Endothelial cell of umbilical vein (primary cell): Measurements from ENCODE around the gene HMG20A. TPM values are rescaled to one million over a fixed set of nuclear protein-coding genes. Genes with fewer than 3 reads are reported as not detected.

Experiments used
- BruUV-seq: library from RNA; stranded (reverse); fragments of 400-500 nt; replicated peaks from 2 replicates; lab custom pipeline; 2021; lab: Mats Ljungman, UMichigan
- CTCF ChIA-PET: fragments of 300-600, 350-600 bp; sonication (Branson Sonifier 250); formaldehyde crosslinking; loops from one replicate; lab custom pipeline; 2021; ENCODE audit warnings: antibody characterized with exemption, inconsistent platforms; lab: Charles Lee
- POLR2A ChIA-PET: fragments of 300-600, 350-600 bp; sonication (Branson Sonifier 250); formaldehyde crosslinking; loops from one replicate; lab custom pipeline; 2021; ENCODE audit warnings: antibody characterized with exemption, inconsistent platforms; lab: Charles Lee
- DNase-seq: peaks from one replicate; pipeline ENCODE4 v3.0.0-alpha.2; 2011; ENCODE audit warnings: low read depth, low spot score
- FAIRE-seq: peaks from 2 replicates; lab custom pipeline; 2011; peaks lifted over from hg19 to GRCh38; lab: Jason Lieb, UNC
- H2AFZ ChIP-seq: 2 replicates; pipeline ENCODE4 v1.6.0; 2012; ENCODE audit warnings: low read depth, low read length, control low read depth, inconsistent platforms
- H3K27ac ChIP-seq: 2 replicates; pipeline ENCODE4 v1.5.1; 2011; ENCODE audit warnings: low read depth, mild to moderate bottlenecking, control low read depth, low read length, moderate library complexity; ENCODE audit not compliant: insufficient read depth
- H3K27me3 ChIP-seq, 2 experiments: 2 replicates each; pipeline versions ENCODE4 v1.6.0 to v1.6.1; 2011; ENCODE audit warnings: low read length in 2 of 2, mixed read lengths in 1 of 2; ENCODE audit not compliant: control insufficient read depth in 2 of 2, insufficient read depth in 2 of 2
- H3K36me3 ChIP-seq, 2 experiments: 2 replicates in 1 of 2; 3 replicates in 1 of 2; pipeline ENCODE4 v1.5.1; 2011; ENCODE audit warnings: low read length in 2 of 2, mild to moderate bottlenecking in 1 of 2, moderate library complexity in 1 of 2; ENCODE audit not compliant: control insufficient read depth in 2 of 2, insufficient read depth in 2 of 2; ENCODE audit errors: extremely low read depth in 1 of 2
- H3K4me1 ChIP-seq: 3 replicates; pipeline ENCODE4 v1.5.1; 2011; ENCODE audit warnings: mild to moderate bottlenecking, low read length; ENCODE audit not compliant: control insufficient read depth, insufficient read depth; ENCODE audit errors: extremely low read depth
- H3K4me2 ChIP-seq: 2 replicates; pipeline ENCODE4 v1.6.1; 2011; ENCODE audit warnings: low read length, control low read depth, mixed read lengths; ENCODE audit not compliant: insufficient read depth
- H3K4me3 ChIP-seq, 3 experiments: fragments of 200-600 bp in 1 of 3; sonication (generic), shearing (Covaris generic) in 1 of 3; replicated peaks in 1 of 3; 2 replicates each; pipeline ENCODE4 v1.5.1; 2011 to 2016; ENCODE audit warnings: control low read depth in 3 of 3, low read length in 3 of 3, mild to moderate bottlenecking in 2 of 3, inconsistent platforms in 1 of 3, low read depth in 1 of 3, moderate library complexity in 1 of 3; ENCODE audit not compliant: insufficient read depth in 1 of 3
- H3K79me2 ChIP-seq: 2 replicates; pipeline ENCODE4 v1.6.0; 2012; ENCODE audit warnings: low read length, inconsistent platforms; ENCODE audit not compliant: control insufficient read depth, insufficient read depth
- H3K9ac ChIP-seq: replicated peaks from 2 replicates; pipeline ENCODE3; 2011; ENCODE audit warnings: low read length, control low read depth; ENCODE audit not compliant: insufficient read depth; ENCODE audit errors: extremely low read depth
- H3K9me1 ChIP-seq: replicated peaks from 3 replicates; pipeline ENCODE4 v1.6.0; 2011; ENCODE audit warnings: mild to moderate bottlenecking, low read length; ENCODE audit not compliant: control insufficient read depth, insufficient read depth; ENCODE audit errors: extremely low read depth
- H3K9me3 ChIP-seq: replicated peaks from 2 replicates; pipeline ENCODE4 v1.5.1; 2012; ENCODE audit warnings: low read length, inconsistent platforms; ENCODE audit not compliant: control insufficient read depth, insufficient read depth
- H4K20me1 ChIP-seq: replicated peaks from 2 replicates; pipeline ENCODE3; 2011; ENCODE audit warnings: mild to moderate bottlenecking, low read length; ENCODE audit not compliant: control insufficient read depth, insufficient read depth; ENCODE audit errors: extremely low read depth
- FOS ChIP-seq: IDR thresholded peaks from 2 replicates; pipeline ENCODE4 v1.6.1; 2011; ENCODE audit warnings: mild to moderate bottlenecking, low read length, moderate library complexity, borderline replicate concordance; ENCODE audit not compliant: insufficient read depth
- GATA2 ChIP-seq: IDR thresholded peaks from 2 replicates; pipeline ENCODE4 v1.7.0; 2011; ENCODE audit warnings: low read depth, mild to moderate bottlenecking, moderate library complexity, mixed read lengths, low read length; ENCODE audit not compliant: insufficient read length, insufficient read depth
- JUN ChIP-seq: IDR thresholded peaks from 2 replicates; pipeline ENCODE4 v1.6.1; 2011; ENCODE audit warnings: borderline replicate concordance, low read depth; ENCODE audit not compliant: insufficient read length, insufficient read depth
- POLR2A ChIP-seq: IDR thresholded peaks from 2 replicates; pipeline ENCODE4 v1.6.1; 2012; ENCODE audit warnings: low read depth, mild to moderate bottlenecking, control low read depth, low read length
- POLR2AphosphoS5 ChIP-seq: IDR thresholded peaks from 2 replicates; pipeline ENCODE4 v1.6.1; 2012; ENCODE audit warnings: low read depth, mild to moderate bottlenecking, control low read depth, low read length, moderate library complexity; ENCODE audit not compliant: insufficient read depth
- dilution Hi-C: fragments of 300-500 bp; cut with MboI; formaldehyde crosslinking; loops from one replicate; pipeline ENCODE4 v1.15.0; 2019; ENCODE audit warnings: low sequenced_read_pairs; ENCODE audit not compliant: extremely low pct_ligation_motif_present
- intact Hi-C: fragments of 100-400 bp; cut with micrococcal nuclease; formaldehyde crosslinking; loops from one replicate; pipeline ENCODE4 v1.10.0; 2022
- polyA plus RNA-seq, 4 experiments: library from polyadenylated mRNA; depleted of rRNA in 3 of 4; stranded (reverse) in 3 of 4; unstranded in 1 of 4; fragments of >200 nt; gene quantifications; 2 replicates each; pipeline versions ENCODE4 v1.2.1 to v1.2.3, GENCODE V29; 2011 to 2012; ENCODE audit warnings: missing spikeins in 1 of 4
- total RNA-seq: library from RNA; stranded (reverse); gene quantifications from 2 replicates; pipeline ENCODE4 v1.2.3, GENCODE V29; 2021
- TF ChIP-seq, protein P1 (sequence below), 2 donors: IDR thresholded peaks; 1 replicate in 1 of 2; 2 replicates in 1 of 2; pipeline ENCODE4 v1.5.1; 2011; ENCODE audit warnings: low read length in 2 of 2, mild to moderate bottlenecking in 2 of 2, moderate library complexity in 2 of 2, control low read depth in 1 of 2, inconsistent platforms in 1 of 2, low read depth in 1 of 2; ENCODE audit not compliant: insufficient read depth in 1 of 2; ENCODE audit errors: extremely low read depth in 1 of 2
- TF ChIP-seq, protein P2 (sequence below): IDR thresholded peaks from 2 replicates; pipeline ENCODE4 v1.6.1; 2011; ENCODE audit not compliant: insufficient read depth, insufficient read length

HMG20A gene
- total and polyA plus RNA-seq, 2 donors (not counting 3 experiments of a cell fraction or from before 2014, with no cell fraction given): 35.8 to 44.0 TPM

- H3K27me3 ChIP-seq: no peaks in the 10 kb centered on the region
- no peaks in the 10 kb centered on the region for H3K36me3 ChIP-seq
- no peak overlapping the region for H3K27ac ChIP-seq
- POLR2A ChIA-PET: no interaction called here
- no peak for DNase-seq
- H3K9me3 ChIP-seq: no peaks in the 10 kb centered on the region
- intact Hi-C loops (no loop called here), dilution Hi-C loops (no loop called here)
- no peaks in the 10 kb centered on the region for H3K9me1 ChIP-seq
- TF ChIP-seq, protein P1, sequence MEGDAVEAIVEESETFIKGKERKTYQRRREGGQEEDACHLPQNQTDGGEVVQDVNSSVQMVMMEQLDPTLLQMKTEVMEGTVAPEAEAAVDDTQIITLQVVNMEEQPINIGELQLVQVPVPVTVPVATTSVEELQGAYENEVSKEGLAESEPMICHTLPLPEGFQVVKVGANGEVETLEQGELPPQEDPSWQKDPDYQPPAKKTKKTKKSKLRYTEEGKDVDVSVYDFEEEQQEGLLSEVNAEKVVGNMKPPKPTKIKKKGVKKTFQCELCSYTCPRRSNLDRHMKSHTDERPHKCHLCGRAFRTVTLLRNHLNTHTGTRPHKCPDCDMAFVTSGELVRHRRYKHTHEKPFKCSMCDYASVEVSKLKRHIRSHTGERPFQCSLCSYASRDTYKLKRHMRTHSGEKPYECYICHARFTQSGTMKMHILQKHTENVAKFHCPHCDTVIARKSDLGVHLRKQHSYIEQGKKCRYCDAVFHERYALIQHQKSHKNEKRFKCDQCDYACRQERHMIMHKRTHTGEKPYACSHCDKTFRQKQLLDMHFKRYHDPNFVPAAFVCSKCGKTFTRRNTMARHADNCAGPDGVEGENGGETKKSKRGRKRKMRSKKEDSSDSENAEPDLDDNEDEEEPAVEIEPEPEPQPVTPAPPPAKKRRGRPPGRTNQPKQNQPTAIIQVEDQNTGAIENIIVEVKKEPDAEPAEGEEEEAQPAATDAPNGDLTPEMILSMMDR (IDR thresholded peaks at IDR 0.05; ENCODE audit: extremely low read depth in 1 of 2, insufficient read depth in 1 of 2, low read depth in 1 of 2, low read length in 2 of 2): no peak
- TF ChIP-seq FOS: no peak
- no peak for TF ChIP-seq GATA2
- no peak for TF ChIP-seq POLR2A
- TF ChIP-seq JUN: no peak
- TF ChIP-seq, protein P2, sequence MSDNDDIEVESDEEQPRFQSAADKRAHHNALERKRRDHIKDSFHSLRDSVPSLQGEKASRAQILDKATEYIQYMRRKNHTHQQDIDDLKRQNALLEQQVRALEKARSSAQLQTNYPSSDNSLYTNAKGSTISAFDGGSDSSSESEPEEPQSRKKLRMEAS: no peak
- TF ChIP-seq POLR2AphosphoS5: no peak
- no peak overlapping the region for H2AFZ ChIP-seq
- no peak overlapping the region for H3K4me3 ChIP-seq
- peaks cover 94% of the 10 kb centered on the region for H3K79me2 ChIP-seq
- CTCF ChIA-PET: interaction anchor here (0.7 to 1.3 kb wide), 2 partner anchors 10 to 150 kb away, joined by 3 read pairs; no protein-coding TSS in a partner anchor
- BruUV-seq: no TSS peak
- peaks cover 19% of the 10 kb centered on the region for H4K20me1 ChIP-seq
- FAIRE-seq: no peak
- H3K4me2 ChIP-seq: no peak overlapping the region
- no peak overlapping the region for H3K9ac ChIP-seq
- no peaks in the 10 kb centered on the region for H3K4me1 ChIP-seq
Observed at GRCh38 chr15:77393471-77393840, 27.2 kb upstream of the HMG20A start.
